Small intestine (tissue), 7 donors: Measurements from ENCODE around the gene RSPH1. TPM values are rescaled to one million over a fixed set of nuclear protein-coding genes. Genes with fewer than 3 reads are reported as not detected.

ENCODE experiments used
- DNase-seq, 2 donors: peaks; one replicate each; pipeline versions ENCODE4 v3.0.0 to v3.0.0-alpha.2; 2013
- FAIRE-seq: peaks from 2 replicates; lab custom pipeline; 2012; peaks lifted over from hg19 to GRCh38; lab: Jason Lieb, UNC
- H3K27ac ChIP-seq, 3 donors: one replicate each; pipeline ENCODE4 v1.5.1; 2013; ENCODE audit warnings: low read length in 2 of 3, mild to moderate bottlenecking in 2 of 3, control low read depth in 1 of 3, inconsistent platforms in 1 of 3, low read depth in 1 of 3, moderate library complexity in 1 of 3
- H3K27me3 ChIP-seq, 3 donors: one replicate each; pipeline ENCODE4 v1.6.1; 2013; ENCODE audit warnings: low read length in 3 of 3, inconsistent platforms in 1 of 3; ENCODE audit not compliant: control insufficient read depth in 3 of 3, insufficient read depth in 3 of 3
- H3K36me3 ChIP-seq, 3 donors: one replicate each; pipeline ENCODE4 v1.6.1; 2013; ENCODE audit warnings: low read length in 3 of 3, inconsistent platforms in 1 of 3, low read depth in 1 of 3, mild to moderate bottlenecking in 1 of 3, moderate library complexity in 1 of 3; ENCODE audit not compliant: control insufficient read depth in 3 of 3, insufficient read depth in 2 of 3
- H3K4me1 ChIP-seq, 3 donors: one replicate each; pipeline ENCODE4 v1.6.1; 2013; ENCODE audit warnings: low read length in 2 of 3, inconsistent platforms in 1 of 3, low read depth in 1 of 3, mild to moderate bottlenecking in 1 of 3, moderate library complexity in 1 of 3; ENCODE audit not compliant: control insufficient read depth in 3 of 3, insufficient read depth in 2 of 3
- H3K4me3 ChIP-seq, 3 donors: one replicate each; pipeline ENCODE4 v1.5.1; 2013; ENCODE audit warnings: low read length in 3 of 3, control low read depth in 1 of 3, inconsistent platforms in 1 of 3, low read depth in 1 of 3, mild to moderate bottlenecking in 1 of 3, moderate library complexity in 1 of 3
- H3K9me3 ChIP-seq, 2 donors: one replicate each; pipeline ENCODE4 v1.6.1; 2013; ENCODE audit warnings: low read depth in 1 of 2, low read length in 1 of 2; ENCODE audit not compliant: control insufficient read depth in 2 of 2, insufficient read depth in 1 of 2
- WGBS, 3 donors: extraction: QIAGEN DNeasy Blood & Tissue Kit; methylation state at CpG; one replicate each; pipeline ENCODE4 v1.1.7; 2013; 5-methylcytosine and 5-hydroxymethylcytosine counted together
- polyA plus RNA-seq, 4 donors: library from polyadenylated mRNA; stranded (reverse) in 3 of 4; unstranded in 1 of 4; fragments of 200-250 nt in 3 of 4; fragments of 120-200 nt in 1 of 4; gene quantifications; one replicate each; pipeline versions ENCODE4 v1.2.1 to v1.2.3, GENCODE V29; 2013
- donor health status: healthy with polysubstance abuse.
- donor health status: control.
- donor health status: control.
- donor health status: Bipolar disorder and iron deficiency.
- donor health status: healthy.

The RSPH1 gene
- polyA plus RNA-seq, 4 donors: 3.8 to 14.1 (median 7.8) TPM

DNA sequence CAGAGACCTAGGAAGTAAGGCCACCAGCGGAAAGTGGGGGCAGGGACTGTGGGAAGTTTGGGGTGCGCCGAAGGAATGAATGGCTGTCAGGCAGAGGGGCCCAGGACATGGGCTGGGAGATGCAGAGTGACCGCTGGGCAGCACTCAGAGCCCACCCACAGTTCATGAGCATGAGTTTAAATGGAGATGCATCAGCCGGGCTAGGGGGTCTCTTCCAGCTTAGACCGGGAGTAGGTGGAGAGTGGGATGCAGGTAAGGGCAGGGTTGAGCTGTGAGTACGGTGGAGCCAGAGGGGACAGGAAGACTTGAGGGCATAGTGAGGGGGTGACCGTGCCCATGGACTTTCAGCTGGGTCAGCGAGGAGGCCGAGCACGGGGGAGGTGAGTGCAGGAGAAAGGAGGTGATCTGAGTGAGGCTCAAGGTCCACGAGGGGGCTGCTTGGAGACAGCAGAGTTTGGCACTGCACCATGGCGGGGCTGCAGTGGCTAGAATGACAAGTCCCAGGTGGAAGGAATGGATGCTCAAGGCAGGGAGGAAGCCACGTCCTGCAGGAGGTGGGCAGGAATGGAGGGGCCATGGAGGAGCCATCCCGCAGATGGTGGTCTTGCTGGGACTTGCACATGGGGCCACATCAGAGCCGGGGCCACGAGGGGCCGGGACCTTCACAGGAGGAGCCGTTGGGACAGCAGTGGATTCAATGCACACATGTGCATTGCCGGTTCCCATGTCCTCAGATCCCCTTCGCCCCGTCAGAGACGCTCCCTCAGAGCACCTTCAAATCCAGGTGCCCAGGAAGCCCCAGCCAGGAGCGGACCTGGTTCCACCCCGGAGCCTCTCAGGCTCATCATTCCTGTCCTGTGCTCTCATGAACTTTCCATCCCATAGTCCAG is 57.5 kb downstream of the RSPH1 start:
- Histone ChIP-seq H3K27ac (no peak overlapping the region), H3K9me3 (peaks cover 0 to 7% of the 10 kb centered on the region in 2 donors), H3K4me3 (no peak overlapping the region), H3K36me3 (no peaks in the 10 kb centered on the region), H3K27me3 (peaks cover 0 to 2% (median 0%) of the 10 kb centered on the region in 3 donors), H3K4me1 (peaks cover 0 to 12% (median 2%) of the 10 kb centered on the region in 3 donors)
- FAIRE-seq (no peak), DNase-seq (no peak)
- whole genome bisulfite sequencing, 3 donors: 84 to 89% (median 87%) methylated on average over 25 of the region's 25 CpGs

DNA sequence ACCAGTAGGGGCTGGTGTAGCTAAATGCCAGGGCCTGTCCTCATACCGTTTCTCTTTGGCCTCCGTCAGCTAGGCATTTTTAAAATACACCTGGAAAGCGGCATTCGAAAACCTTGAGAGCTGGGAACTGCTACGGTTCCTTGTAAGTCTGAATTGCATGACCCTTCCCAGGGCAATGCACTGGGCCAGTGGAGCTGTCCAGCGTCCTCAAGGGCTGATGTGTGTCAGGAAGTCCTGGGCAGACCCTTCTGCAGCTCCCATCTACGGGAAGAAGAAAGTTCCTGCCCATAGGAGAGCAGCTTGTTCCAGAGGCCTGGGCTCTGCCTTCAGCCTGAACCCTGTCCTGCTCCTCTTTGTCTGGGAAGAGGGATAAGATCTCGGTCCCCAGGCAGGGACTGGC is 58.2 kb downstream of the RSPH1 start:
- peaks cover 0 to 16% (median 3%) of the 10 kb centered on the region in 3 donors for H3K4me1 ChIP-seq
- DNase-seq (peak in 1 of 2 donors; percentile 44), FAIRE-seq (no peak)
- no peak overlapping the region for H3K4me3 ChIP-seq
- 60 to 73% (median 72%) methylated on average over 8 of the region's 8 CpGs for WGBS, 3 donors
- H3K9me3 ChIP-seq: peaks cover 0 to 7% of the 10 kb centered on the region in 2 donors
- H3K27me3 ChIP-seq: peaks cover 0 to 2% (median 0%) of the 10 kb centered on the region in 3 donors
- H3K36me3 ChIP-seq: no peaks in the 10 kb centered on the region
- H3K27ac ChIP-seq: no peak overlapping the region

DNA sequence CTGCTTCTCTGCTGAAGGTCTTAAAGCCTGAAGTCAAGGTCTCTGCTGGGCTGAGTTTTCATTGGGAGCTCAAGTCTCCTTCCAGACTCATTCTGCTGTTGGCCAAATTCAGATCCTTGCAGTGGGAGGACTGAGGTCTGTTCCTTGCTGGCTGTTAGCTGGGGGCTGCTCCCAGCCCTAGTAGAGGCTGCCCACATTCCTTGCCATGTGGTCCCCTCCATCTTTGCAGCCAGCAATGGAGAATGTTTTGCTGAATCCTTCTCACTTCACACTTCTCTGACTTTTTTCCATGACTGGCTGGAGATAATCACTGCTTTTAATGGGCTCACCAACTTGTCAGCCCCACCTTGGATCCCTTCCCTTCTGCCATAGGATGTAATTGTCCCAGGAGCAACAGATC is 59.1 kb downstream of the RSPH1 start:
- Histone ChIP-seq H3K9me3 (peaks cover 0 to 10% of the 10 kb centered on the region in 2 donors), H3K36me3 (no peaks in the 10 kb centered on the region), H3K27me3 (peaks cover 0 to 2% (median 0%) of the 10 kb centered on the region in 3 donors), H3K27ac (no peak overlapping the region), H3K4me3 (no peak overlapping the region), H3K4me1 (peaks cover 0 to 16% (median 3%) of the 10 kb centered on the region in 3 donors)
- no peak for DNase-seq
- FAIRE-seq: no peak

DNA sequence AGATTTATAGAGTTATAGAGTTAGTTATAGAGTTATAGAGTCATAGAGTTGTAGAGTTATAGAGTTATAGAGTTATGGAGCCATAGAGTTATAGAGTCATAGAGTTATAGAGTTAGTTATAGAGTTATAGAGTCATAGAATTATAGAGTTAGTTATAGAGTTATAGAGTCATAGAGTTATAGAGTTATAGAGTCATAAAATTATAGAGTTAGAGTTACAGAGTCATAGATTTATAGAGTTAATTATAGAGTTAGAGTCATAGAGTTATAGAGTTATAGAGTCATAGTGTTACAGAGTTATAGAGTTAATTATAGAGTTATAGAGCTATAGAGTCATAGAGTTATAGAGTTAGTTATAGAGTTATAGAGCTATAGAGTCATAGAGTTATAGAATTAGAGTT is 60.2 kb downstream of the RSPH1 start:
- H3K4me1 ChIP-seq: peaks cover 0 to 16% (median 3%) of the 10 kb centered on the region in 3 donors
- peaks cover 0 to 10% of the 10 kb centered on the region in 2 donors for H3K9me3 ChIP-seq
- DNase-seq (no peak), FAIRE-seq (no peak)
- no peak overlapping the region for H3K27ac ChIP-seq
- no peaks in the 10 kb centered on the region for H3K36me3 ChIP-seq
- no peak overlapping the region for H3K4me3 ChIP-seq
- peaks cover 0 to 2% (median 0%) of the 10 kb centered on the region in 3 donors for H3K27me3 ChIP-seq

DNA sequence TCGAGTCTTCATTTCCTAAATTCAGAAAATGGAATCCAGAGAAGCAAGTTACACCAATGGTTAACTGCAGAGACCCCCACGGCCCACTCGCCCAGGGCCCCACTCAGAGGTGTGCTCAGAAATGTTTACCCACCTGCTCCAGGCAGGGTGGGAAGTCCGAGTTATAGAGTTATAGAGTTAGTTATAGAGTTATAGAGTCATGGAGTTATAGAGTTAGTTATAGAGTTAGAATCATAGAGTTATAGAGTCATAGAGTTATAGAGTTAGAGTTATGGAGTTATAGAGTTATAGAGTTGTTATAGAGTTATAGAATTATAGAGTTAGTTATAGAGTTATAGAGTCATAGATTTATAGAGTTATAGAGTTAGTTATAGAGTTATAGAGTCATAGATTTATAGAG is 60.6 kb downstream of the RSPH1 start:
- H3K27ac ChIP-seq: no peak overlapping the region
- H3K4me3 ChIP-seq: no peak overlapping the region
- peaks cover 0 to 2% (median 0%) of the 10 kb centered on the region in 3 donors for H3K27me3 ChIP-seq
- no peaks in the 10 kb centered on the region for H3K36me3 ChIP-seq
- H3K4me1 ChIP-seq: peaks cover 0 to 16% (median 3%) of the 10 kb centered on the region in 3 donors
- peaks cover 0 to 10% of the 10 kb centered on the region in 2 donors for H3K9me3 ChIP-seq
- 77 to 82% (median 81%) methylated on average over 4 of the region's 4 CpGs for WGBS, 3 donors
- no peak for DNase-seq
- FAIRE-seq: no peak

DNA sequence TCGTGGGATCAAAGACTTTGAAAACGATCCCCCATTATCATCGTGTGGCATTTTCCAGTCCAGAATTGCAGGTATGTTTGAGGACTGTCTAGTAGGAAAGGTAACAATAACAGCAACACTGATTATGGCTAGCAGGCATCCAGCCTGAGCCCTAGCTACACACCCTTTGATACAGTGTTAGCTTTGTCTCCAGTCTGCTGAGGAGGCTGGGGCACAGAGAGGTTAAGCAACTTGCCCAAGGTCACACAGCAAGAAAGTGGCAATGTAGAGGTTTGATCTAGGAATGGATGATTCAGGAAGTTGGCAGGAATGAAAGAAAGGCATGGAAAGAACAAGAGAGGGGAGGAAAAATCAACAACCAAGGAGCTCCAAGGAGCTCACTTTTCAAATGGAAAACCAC is 61.1 kb downstream of the RSPH1 start:
- FAIRE-seq (no peak), DNase-seq (no peak)
- H3K4me3 ChIP-seq: no peak overlapping the region
- H3K4me1 ChIP-seq: peaks cover 0 to 16% (median 3%) of the 10 kb centered on the region in 3 donors
- peaks cover 0 to 10% of the 10 kb centered on the region in 2 donors for H3K9me3 ChIP-seq
- H3K27ac ChIP-seq: no peak overlapping the region
- H3K36me3 ChIP-seq: no peaks in the 10 kb centered on the region
- peaks cover 0 to 2% (median 0%) of the 10 kb centered on the region in 3 donors for H3K27me3 ChIP-seq
- 20 to 73% (median 37%) methylated on average over 3 of the region's 3 CpGs for WGBS, 3 donors

DNA sequence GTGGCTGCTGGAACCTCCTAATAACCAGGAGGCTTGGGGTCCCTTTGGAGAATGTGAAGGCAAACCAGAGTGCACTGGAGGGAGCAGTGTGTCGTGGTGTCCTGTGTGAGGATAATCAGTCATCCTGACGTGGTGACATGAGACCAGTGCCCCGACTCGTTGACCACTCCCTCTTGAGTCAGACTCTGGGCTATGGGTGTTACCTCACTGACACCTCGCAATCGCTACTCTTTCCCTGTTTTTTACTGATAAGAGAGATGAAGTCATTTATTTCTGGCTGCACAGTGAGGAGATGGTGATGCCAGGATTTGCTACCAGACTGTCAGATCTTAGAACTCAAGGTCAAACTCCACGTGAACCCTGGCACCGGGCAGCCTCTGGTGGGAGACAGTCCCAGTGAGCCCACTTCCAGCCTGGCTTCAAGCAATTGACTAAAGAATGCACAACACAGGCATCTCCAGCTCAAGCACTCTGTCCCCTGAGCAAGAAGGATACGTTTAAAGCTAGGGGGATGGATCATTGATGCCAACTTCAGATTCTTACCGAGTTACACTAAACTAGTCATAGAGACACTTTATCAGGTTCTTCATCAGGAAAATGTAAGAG is 62.0 kb downstream of the RSPH1 start:
- 17 to 55% (median 27%) methylated on average over 10 of the region's 10 CpGs for WGBS, 3 donors
- Histone ChIP-seq H3K4me3 (no peak overlapping the region), H3K27ac (peak overlapping the region in 1 of 3 donors; percentile 83), H3K4me1 (peaks cover 0 to 16% (median 3%) of the 10 kb centered on the region in 3 donors), H3K27me3 (peaks cover 0 to 2% (median 0%) of the 10 kb centered on the region in 3 donors), H3K36me3 (no peaks in the 10 kb centered on the region), H3K9me3 (peaks cover 0 to 10% of the 10 kb centered on the region in 2 donors)
- DNase-seq (peak; percentile 88 to 95), FAIRE-seq (no peak)

DNA sequence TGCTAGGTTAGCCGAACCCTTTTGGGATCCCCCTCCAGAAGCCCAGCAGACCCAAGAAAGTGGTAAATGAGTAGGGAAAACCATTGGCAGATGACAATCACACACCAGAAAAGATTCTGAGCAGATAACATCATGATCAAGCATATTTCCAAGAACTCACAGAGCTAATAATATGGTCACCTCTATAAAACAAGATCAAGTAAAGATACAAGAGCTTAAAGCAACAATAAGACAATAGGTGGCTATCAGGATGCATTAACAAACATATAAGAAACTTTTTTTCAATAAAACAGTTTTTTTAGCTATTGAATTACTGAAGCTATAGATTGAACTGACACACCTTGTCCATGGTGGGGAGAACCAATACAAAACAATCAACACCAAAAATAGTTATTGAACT is 63.3 kb downstream of the RSPH1 start:
- no peak overlapping the region for H3K27ac ChIP-seq
- H3K4me3 ChIP-seq: no peak overlapping the region
- no peaks in the 10 kb centered on the region for H3K36me3 ChIP-seq
- 42 to 92% (median 91%) methylated on average over 1 of the region's 1 CpG for WGBS, 3 donors
- no peak for FAIRE-seq
- H3K9me3 ChIP-seq: peaks cover 0 to 10% of the 10 kb centered on the region in 2 donors
- no peak for DNase-seq
- peaks cover 0 to 16% (median 3%) of the 10 kb centered on the region in 3 donors for H3K4me1 ChIP-seq
- peaks cover 0 to 2% (median 0%) of the 10 kb centered on the region in 3 donors for H3K27me3 ChIP-seq
